ENCODE results near the gene ZNF20.

DNA sequence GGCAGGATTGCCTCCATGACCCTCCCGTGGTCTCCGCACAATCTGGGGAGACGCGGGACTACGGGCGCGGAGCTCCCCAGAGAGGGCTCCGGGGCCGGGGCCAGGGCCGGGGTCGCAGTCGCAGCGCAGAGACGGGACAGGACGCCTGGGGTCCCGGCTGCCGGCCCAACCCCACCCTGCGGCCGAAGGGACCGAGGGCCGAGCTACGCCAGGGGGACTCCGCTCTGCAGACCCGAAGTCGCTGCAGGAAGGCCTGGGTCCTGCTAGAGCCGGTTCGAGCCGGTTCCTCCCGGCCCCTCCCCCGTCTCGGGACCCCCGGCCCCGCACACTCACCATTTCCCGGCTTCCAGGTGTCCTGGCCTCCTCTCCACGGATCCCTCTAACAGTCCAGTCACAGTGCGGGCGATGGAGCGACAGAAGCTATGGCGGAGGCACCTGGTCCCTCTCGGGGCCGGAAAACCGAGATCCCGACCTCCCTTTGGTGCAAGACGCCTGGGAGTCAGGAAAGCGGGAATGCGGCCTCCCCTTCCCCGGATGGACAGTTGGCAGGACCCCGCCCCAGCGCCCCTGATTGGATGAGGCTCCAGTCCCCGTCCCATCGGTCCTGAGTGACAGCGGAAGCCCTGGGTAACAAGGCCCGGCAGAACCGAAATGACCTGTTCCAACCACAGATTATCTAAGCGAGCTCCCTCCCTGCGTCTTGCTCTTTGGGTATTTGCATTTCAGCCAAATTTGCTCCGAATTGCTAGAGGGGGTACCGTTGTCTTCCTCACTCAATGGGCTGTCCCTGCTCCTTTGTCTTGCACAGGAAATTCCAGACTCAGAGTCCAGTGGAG lies 16.3 kb upstream of the ZNF20 start, which contains the start of gene ZNF625:
- TF ChIP-seq, protein P1, sequence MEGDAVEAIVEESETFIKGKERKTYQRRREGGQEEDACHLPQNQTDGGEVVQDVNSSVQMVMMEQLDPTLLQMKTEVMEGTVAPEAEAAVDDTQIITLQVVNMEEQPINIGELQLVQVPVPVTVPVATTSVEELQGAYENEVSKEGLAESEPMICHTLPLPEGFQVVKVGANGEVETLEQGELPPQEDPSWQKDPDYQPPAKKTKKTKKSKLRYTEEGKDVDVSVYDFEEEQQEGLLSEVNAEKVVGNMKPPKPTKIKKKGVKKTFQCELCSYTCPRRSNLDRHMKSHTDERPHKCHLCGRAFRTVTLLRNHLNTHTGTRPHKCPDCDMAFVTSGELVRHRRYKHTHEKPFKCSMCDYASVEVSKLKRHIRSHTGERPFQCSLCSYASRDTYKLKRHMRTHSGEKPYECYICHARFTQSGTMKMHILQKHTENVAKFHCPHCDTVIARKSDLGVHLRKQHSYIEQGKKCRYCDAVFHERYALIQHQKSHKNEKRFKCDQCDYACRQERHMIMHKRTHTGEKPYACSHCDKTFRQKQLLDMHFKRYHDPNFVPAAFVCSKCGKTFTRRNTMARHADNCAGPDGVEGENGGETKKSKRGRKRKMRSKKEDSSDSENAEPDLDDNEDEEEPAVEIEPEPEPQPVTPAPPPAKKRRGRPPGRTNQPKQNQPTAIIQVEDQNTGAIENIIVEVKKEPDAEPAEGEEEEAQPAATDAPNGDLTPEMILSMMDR (IDR thresholded peaks at IDR 0.05): no peak
- peak; percentile 47 to 82 (median 76) for TF ChIP-seq POLR2AphosphoS5 (IDR thresholded peaks at IDR 0.05)

Data from sigmoid colon (tissue), 4 donors.